Frontal cortex (tissue), 4 donors: ENCODE results near the gene ALDH7A1. TPM values are rescaled to one million over a fixed set of nuclear protein-coding genes. Genes with fewer than 3 reads are reported as not detected.
"Not testable (repeated sequence)": the region's sequence is repeated elsewhere in the genome, so short reads cannot be mapped to it uniquely, and the experiment has no call there.

ENCODE experiments used
- DNase-seq, 2 donors: peaks; one replicate each; pipeline ENCODE4 v3.0.0; 2012; ENCODE audit warnings: low spot score in 2 of 2
- FAIRE-seq: peaks from 2 replicates; lab custom pipeline; 2012; peaks lifted over from hg19 to GRCh38; lab: Jason Lieb, UNC
- total RNA-seq: library from RNA; depleted of rRNA; stranded (reverse); fragments of >200 nt; gene quantifications from one replicate; pipeline ENCODE4 v1.2.3, GENCODE V29; 2014
- donor health status: control.
- donor health status: control.
- donor health status: control.

The ALDH7A1 gene
- total RNA-seq, result 38.3 TPM

GRCh38 chr5:126594748-126595485 is at the start of gene ALDH7A1:
TSS of gene ALDH7A1 (minus strand) at chr5:126595219. CDS start at chr5:126595198, 21 bp downstream.
- FAIRE-seq (no peak), DNase-seq (peak; percentile 78 to 87)

GRCh38 chr5:126641387-126641786 is 46.4 kb upstream of the ALDH7A1 start:
- DNase-seq, result no peak
- FAIRE-seq, result no peak

GRCh38 chr5:126640866-126641265 is 45.8 kb upstream of the ALDH7A1 start:
- FAIRE-seq (no peak), DNase-seq (no peak)

GRCh38 chr5:126636956-126637355 is 41.9 kb upstream of the ALDH7A1 start:
- no peak for FAIRE-seq
- DNase-seq, result no peak

- no peak for FAIRE-seq
- DNase-seq, result no peak
Observed at GRCh38 chr5:126635585-126635984, 40.6 kb upstream of the ALDH7A1 start.

GRCh38 chr5:126633552-126633951 is 38.5 kb upstream of the ALDH7A1 start:
- DNase-seq (no peak), FAIRE-seq (no peak)

- DNase-seq (no peak), FAIRE-seq (no peak)
Observed at GRCh38 chr5:126631920-126632319, 36.9 kb upstream of the ALDH7A1 start.

GRCh38 chr5:126628102-126628501 is 33.1 kb upstream of the ALDH7A1 start:
- DNase-seq, result no peak
- no peak for FAIRE-seq

- FAIRE-seq (no peak), DNase-seq (no peak)
Observed at GRCh38 chr5:126624534-126624933, 29.5 kb upstream of the ALDH7A1 start.

- DNase-seq (no peak), FAIRE-seq (no peak)
Observed at GRCh38 chr5:126619781-126620180, 24.8 kb upstream of the ALDH7A1 start.

GRCh38 chr5:126617603-126618002 is 22.6 kb upstream of the ALDH7A1 start:
- DNase-seq, FAIRE-seq: not testable (repeated sequence)

- FAIRE-seq, result no peak
- no peak for DNase-seq
Observed at GRCh38 chr5:126615286-126615685, 20.3 kb upstream of the ALDH7A1 start.

- no peak for DNase-seq
- no peak for FAIRE-seq
Observed at GRCh38 chr5:126613941-126614592, 19.0 kb upstream of the ALDH7A1 start.

- no peak for FAIRE-seq
Observed at GRCh38 chr5:126610616-126611015, 15.6 kb upstream of the ALDH7A1 start.

GRCh38 chr5:126610160-126610559 is 15.1 kb upstream of the ALDH7A1 start:
- no peak for DNase-seq
- FAIRE-seq, result no peak

More at GRCh38 chr5:126610616-126611015, 15.6 kb upstream of the ALDH7A1 start:
- DNase-seq, result no peak

- FAIRE-seq (no peak), DNase-seq (no peak)
Observed at GRCh38 chr5:126605525-126605924, 10.5 kb upstream of the ALDH7A1 start.

- no peak for FAIRE-seq
Observed at GRCh38 chr5:126603402-126603991, 8.5 kb upstream of the ALDH7A1 start.

GRCh38 chr5:126600631-126601511 is 5.9 kb upstream of the ALDH7A1 start, which contains the start of gene PHAX:
TSS of gene PHAX (plus strand) at chr5:126600947. CDS start at chr5:126600963, 16 bp downstream.
- FAIRE-seq (no peak), DNase-seq (peak; percentile 86 to 88)

More at GRCh38 chr5:126603402-126603991, 8.5 kb upstream of the ALDH7A1 start:
- no peak for DNase-seq

- DNase-seq, FAIRE-seq: not testable (repeated sequence)
Observed at GRCh38 chr5:126599971-126600630, 5.1 kb upstream of the ALDH7A1 start.
